OCI-LY3 (cell line): ENCODE measurements around the gene SLC6A20.

Experiments
- EZH2phosphoT487 ChIP-seq: fragments of 200-600 bp; shearing (Covaris generic); IDR thresholded peaks from 2 replicates; pipeline ENCODE4 v1.6.1; 2018; ENCODE audit warnings: antibody characterized with exemption, mixed run types, low read depth
- TF ChIP-seq, protein P1 (sequence below): fragments of 200-600, 300-600 bp; sonication (generic); IDR thresholded peaks from 2 replicates; pipeline ENCODE4 v1.5.1; 2014; ENCODE audit warnings: antibody characterized with exemption, low read length, low read depth

DNA sequence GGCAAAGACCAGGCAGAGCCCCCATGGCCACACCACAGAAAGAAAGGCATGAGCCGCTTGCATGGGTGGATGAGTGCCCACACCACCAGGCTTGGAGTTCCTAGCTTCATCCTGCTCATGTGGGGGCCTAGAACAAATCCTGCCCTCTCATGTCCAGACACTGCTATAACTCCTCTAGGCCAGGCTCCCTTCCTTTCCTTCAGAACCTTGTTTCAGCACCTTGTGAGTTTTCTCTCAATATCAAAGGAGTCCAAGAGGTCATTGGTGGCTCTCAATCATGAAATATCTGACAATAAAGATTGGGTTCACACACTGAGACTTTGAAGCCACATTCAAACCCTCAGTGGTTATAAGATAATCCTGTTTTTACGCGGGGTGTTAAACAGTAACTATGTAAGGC, 12.7 kb downstream of the SLC6A20 start:
- TF ChIP-seq, protein P1, sequence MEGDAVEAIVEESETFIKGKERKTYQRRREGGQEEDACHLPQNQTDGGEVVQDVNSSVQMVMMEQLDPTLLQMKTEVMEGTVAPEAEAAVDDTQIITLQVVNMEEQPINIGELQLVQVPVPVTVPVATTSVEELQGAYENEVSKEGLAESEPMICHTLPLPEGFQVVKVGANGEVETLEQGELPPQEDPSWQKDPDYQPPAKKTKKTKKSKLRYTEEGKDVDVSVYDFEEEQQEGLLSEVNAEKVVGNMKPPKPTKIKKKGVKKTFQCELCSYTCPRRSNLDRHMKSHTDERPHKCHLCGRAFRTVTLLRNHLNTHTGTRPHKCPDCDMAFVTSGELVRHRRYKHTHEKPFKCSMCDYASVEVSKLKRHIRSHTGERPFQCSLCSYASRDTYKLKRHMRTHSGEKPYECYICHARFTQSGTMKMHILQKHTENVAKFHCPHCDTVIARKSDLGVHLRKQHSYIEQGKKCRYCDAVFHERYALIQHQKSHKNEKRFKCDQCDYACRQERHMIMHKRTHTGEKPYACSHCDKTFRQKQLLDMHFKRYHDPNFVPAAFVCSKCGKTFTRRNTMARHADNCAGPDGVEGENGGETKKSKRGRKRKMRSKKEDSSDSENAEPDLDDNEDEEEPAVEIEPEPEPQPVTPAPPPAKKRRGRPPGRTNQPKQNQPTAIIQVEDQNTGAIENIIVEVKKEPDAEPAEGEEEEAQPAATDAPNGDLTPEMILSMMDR: no peak
- TF ChIP-seq EZH2phosphoT487: no peak
